DMS114 treated with DMSO at 0.1 percent for 48 hours (cell line): Measurements from ENCODE around the gene CSHL1.
"Not testable (repeated sequence)": the region's sequence is repeated elsewhere in the genome, so short reads cannot be mapped to it uniquely, and the experiment has no call there.

Experiments used
- DNase-seq: peaks from one replicate; lab custom pipeline; 2025; ENCODE audit not compliant: unreplicated experiment; lab: John Stamatoyannopoulos, UW

Gene CSHL1

DNA sequence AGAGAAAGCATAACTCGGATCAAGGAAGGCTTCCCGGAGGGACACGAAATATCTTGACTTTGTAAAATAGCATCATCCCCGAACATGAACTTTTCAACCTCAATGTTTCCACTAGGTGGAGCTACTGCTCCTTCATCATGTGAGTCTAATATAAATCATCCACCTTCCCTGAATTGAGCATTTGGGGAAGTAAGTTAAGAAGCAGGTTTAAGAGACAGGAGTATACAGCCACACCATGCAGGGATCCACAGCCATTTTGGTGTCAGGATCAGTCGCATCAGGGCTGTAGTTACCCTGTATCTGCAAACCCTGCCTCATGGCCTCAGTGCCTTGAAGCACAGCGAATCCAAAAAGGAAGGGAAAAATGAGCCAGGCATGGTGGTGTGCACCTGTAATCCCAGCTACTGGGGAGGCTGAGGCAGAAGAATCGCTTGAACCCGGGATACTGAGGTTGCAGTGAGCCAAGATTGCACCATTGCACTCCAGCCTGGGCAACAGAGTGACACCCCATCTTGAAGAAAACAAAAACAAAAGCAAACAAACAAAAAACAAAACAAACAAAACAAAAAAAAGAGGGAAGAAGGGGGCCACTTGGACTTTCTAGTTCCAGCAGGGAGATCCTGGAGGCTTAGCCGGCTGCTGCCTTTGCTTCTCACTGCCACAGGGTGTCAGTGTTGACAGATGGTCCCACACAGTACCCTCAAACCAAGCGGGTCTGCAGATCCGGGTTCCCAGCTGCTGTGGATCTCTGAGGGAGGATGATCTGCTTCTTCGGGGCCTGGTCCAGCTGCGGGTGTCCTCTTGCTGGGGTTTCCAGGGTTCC lies 21.8 kb downstream of the CSHL1 start:
- peak; percentile 7 for DNase-seq

DNA sequence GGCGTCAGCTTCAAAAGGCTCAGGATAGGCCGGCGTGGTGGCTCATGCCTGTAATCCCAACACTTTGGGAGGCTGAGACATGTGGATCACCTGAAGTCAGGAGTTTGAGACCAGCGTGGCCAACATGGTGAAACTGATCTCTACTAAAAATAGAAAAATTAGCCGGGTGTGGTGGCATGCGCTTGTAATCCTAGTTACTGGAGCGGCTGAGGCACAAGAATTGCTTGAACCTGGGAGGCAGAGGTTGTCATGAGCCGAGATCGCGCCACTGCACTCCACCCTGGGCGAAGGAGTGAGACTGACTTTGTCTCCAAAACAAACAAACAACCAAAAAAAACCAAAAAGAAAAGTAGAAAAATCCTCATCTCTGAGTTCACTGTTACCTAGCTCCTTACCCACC lies 25.9 kb downstream of the CSHL1 start:
- not testable (repeated sequence) for DNase-seq

DNA sequence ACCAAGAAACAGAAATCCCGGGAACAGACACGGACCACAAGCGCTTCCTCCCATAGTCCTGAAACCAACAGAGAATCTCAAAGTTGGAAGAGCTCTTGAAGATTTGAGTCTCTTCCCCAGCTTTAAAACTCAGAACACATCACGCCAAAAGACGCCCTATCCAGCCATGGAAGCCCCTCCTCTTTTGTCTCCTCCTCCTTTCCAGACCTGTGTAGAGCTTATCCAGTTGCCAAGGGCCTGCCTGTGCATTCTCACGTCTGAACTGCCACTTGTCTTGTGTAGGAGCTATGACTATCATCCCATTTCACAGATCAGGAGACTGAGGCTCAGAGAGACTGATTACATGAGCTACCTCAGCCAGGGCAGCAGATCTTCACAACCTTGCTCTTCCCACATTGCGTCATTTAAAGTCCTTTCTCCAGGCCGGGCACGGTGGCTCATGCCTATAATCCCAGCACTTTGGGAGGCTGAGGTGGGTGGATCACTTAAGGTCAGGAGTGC lies 28.4 kb downstream of the CSHL1 start:
- not testable (repeated sequence) for DNase-seq

DNA sequence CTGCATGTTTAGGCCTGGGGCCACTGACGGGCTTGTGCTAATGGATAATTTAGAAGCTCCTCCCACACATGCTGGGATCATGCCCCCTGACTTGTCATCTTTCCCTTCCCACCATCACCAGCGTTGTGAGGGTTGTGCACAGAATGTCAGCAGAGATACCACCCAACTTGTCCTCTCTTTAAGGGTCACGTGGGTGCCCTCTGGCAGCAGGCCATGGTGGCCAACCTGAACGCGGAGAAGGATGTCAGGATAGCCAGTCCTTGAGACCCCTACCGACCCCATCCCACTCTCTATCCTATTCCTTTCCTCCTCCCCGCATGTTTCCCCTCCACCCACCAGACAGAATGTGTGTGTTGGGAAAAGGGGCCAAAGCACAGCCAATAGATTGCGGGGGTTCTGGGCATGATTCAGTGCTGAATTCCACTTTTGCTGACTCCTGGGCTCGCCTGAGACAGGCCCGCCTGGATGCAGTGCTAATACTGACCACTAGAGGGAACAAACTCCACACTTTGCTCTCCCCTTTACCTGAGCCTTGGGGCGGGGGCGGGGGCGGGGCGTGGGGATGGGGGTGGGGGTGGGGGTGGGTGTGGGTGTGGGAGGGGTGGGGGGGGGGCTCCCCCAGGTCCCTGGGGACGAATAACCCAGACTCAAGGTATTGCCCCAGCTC lies 29.0 kb downstream of the CSHL1 start, which contains the start of gene GH2:
Gene GH2, minus strand, starts transcription at position 10 of the 667 bp plus-strand sequence. CDS start 143 bp downstream, outside the sequence.
- no peak for DNase-seq

DNA sequence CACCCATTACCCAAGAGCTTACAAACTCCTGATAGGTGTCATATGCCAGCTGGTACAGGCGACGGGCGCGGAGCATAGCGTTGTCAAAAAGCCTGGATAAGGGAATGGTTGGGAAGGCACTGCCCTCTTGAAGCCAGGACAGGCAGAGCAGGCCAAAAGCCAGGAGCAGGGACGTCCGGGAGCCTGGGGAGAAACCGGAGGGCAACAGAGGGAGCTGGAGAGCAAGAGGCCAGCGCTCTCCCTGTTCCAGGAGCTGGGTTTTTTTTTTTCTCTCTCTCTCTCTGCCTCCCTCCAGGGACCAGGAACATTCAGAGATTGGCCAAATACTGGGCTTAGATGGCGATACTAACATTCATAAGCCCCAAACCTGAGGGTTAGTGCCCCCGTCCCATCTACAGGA lies 29.7 kb downstream of the CSHL1 start:
- DNase-seq, result not testable (repeated sequence)

DNA sequence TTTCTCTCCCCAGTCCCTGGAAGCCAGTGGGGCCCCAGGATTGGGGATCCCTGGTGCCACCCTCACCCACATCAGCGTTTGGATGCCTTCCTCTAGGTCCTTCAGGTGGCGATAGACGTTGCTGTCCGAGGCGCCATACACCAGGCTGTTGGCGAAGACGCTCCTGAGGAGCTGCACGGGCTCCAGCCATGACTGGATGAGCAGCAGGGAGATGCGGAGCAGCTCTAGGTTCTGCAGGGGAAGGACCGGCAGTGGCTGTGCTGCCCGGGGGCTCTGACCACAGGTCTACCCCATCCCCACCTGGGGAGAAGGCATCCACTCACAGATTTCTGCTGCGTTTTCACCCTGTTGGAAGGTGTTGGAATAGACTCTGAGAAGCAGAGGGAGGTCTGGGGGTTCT lies 30.4 kb downstream of the CSHL1 start:
- DNase-seq, result no peak

DNA sequence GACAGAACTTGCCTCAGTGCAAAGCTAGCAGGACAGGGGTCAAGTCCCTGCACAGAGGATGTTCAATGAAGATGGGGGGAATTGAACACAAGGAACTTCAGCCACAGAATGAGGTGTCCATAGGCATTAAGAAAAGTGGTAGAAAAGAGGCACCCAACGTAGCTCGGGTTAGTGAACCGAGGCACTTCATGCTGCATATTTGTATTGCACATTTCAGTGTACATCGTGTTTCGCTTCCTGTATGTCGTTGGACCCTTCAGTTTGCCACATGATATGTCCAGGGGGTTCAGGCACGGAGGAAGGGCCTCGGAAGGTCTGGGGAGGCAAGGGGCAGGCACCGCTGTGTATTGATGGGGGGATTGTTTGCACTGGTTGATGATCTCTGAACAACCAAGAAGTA lies 32.6 kb downstream of the CSHL1 start:
- DNase-seq, result not testable (repeated sequence)

DNA sequence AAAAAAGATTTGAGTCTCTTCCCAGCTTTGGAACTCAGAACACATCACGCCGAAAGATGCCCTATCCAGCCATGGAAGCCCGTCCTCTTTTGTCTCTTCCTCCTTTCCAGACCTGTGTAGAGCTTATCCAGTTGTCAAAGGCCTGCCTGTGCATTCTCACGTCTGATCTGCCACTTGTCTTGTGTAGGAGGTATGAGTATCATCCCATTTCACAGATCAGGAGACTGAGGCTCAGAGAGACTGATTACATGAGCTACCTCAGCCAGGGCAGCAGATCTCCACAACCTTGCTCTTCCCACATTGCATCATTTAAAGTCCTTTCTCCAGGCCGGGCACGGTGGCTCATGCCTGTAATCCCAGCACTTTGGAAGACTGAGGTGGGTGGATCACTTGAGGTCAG lies 36.4 kb downstream of the CSHL1 start:
- not testable (repeated sequence) for DNase-seq

DNA sequence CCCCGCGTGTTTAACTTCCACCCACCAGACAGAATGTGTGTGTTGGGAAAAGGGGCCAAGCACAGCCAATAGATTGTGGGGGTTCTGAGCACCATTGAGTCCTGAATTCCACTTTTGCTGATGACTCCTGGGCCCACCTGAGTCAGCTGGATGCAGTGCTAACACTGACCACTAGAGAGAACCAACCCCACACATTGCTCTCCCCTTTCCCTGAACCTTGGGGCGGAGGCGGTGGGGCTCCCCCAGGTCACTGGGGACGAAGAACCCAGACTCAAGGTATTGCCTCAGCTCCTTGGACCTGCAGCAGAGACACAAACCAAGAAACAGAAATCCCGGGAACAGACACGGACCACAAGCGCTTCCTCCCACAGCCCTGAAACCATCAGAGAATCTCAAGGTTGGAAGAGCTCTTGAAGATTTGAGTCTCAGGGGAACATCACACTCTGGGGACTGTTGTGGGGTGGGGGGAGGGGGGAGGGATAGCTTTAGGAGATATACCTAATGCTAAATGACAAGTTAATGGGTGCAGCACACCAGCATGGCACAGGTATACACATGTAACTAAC lies 36.9 kb downstream of the CSHL1 start:
- DNase-seq, result not testable (repeated sequence)

DNA sequence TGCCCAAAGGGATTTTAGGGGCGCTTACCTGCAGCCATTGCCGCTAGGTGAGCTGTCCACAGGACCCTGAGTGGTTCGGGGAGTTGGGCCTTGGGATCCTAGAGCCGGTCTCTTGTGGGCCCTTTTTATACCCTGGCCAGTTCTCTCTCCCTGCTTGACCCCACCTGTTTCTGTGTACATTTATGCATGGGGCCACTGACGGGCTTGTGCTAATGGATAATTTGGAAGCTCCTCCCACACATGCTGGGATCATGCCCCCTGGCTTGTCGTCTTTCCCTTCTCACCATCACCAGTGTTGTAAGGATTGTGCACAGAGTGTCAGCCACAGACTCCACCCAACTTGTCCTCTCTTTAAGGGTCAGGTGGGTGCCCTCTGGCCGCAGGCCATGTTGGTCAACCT lies 37.5 kb downstream of the CSHL1 start, which contains the start of gene CSH2:
Gene CSH2, minus strand, starts transcription at position 101 of the 400 bp plus-strand sequence. Its CDS starts 63 bp downstream, at position 38.
- not testable (repeated sequence) for DNase-seq

DNA sequence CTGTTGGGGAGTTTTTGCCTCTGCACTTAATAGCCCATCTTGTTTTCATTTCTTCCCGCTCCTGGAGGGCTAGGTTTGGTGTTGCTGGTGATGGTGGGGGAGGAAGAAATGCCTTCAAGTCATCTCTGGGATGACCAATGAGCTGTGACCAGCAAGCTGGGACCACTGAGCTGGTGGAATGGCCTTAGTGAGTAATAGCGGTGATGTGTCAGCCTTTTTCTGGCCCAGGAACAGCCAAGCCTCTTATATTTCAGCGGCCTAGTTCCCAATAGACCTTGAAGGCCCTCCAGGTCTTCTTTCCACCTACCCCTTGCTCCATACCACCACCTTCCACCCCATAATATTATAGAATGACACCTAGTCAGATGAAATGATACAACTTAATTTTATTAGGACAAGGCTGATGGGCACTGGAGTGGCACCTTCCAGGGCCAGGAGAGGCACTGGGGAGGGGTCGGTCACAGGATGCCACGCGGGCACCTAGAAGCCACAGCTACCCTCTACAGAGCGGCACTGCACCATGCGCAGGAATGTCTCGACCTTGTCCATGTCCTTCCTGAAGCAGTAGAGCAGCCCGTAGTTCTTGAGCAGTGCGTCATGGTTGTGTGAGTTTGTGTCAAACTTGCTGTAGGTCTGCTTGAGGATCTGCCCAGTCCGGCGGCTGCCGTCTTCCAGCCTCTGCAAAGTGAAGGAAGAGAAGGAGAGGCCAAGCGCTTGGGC lies 39.3 kb downstream of the CSHL1 start:
- not testable (repeated sequence) for DNase-seq

DNA sequence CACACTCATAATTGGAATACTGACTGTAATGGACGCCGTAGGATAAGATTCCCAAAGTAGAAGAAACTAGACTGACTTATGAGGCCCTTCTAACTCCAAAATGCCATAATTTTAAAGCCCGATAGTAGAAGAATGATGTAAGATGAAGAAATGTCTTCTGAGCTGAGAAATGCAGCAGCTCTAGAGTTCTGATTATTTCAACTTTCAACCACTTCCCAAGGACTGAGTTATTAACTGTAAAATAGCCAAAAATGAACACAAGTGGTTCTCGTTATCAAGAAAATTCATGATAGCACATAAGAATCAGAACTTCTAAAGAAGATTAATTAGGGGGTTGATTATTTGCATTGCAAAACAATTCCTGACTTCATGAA lies 40.8 kb downstream of the CSHL1 start:
- DNase-seq, result not testable (repeated sequence)

DNA sequence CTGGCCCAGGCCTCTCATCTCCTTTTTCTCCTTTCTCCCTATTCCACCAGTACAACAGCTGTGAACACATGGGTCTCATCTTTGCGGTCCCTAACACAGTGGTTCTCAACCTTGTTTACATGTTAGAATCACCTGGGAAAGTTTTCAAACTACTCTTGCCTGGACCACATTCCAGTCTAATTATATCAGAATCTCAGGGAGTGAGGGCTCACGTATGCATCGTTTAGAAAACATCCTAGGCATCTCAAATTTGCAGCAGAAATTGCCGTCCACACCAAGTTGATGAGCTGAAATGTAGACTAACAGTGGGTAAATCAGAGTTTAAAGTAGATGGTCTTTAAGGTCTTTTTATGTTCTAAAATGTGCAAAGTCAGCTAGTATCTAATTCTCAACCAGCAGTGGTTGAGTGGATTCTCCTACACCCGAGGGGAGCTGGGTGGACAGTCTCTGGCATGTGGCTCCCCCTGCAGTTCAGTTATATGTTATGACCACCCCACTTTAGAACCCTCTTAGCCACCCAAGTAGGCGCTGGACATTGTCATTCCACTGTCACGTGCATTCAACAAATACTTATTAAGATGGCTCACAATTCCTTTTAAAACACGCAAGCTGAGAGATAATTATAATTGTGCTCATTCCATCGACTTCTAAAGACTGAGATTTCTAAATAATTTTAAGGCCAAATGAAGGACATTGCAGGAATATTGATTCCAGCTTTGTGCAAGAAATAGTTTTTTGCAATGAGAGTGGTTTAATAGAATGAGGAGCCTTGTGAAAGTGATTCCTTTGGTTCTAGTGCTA lies 41.4 kb downstream of the CSHL1 start:
- DNase-seq, result not testable (repeated sequence)

DNA sequence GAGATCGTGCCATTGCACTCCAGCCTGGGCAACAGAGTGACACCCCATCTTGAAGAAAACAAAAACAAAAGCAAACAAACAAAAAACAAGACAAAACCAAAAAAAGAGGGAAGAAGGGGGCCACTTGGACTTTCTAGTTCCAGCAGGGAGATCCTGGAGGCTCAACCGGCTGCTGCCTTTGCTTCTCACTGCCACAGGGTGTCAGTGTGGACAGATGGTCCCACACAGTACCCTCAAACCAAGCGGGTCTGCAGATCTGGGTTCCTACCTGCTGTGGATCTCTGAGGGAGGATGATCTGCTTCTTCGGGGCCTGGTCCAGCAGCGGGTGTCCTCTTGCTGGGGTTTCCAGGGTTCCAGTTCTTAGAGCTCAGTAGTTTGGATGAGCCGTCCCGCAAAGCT lies 44.4 kb downstream of the CSHL1 start:
- not testable (repeated sequence) for DNase-seq
